CD4-positive, alpha-beta T cell treated with Interleukin-15 for 4 hours (primary cell): Measurements from ENCODE around the gene HS3ST2.
A peak's percentile ranks its signal among the peaks of the same experiment; 100 is the strongest.
"Not testable (repeated sequence)": the region's sequence is repeated elsewhere in the genome, so short reads cannot be mapped to it uniquely, and the experiment has no call there.

Experiments
- DNase-seq: peaks from one replicate; pipeline ENCODE4 v3.0.0-alpha.2; 2020; ENCODE audit warnings: low spot score

HS3ST2 gene

DNA sequence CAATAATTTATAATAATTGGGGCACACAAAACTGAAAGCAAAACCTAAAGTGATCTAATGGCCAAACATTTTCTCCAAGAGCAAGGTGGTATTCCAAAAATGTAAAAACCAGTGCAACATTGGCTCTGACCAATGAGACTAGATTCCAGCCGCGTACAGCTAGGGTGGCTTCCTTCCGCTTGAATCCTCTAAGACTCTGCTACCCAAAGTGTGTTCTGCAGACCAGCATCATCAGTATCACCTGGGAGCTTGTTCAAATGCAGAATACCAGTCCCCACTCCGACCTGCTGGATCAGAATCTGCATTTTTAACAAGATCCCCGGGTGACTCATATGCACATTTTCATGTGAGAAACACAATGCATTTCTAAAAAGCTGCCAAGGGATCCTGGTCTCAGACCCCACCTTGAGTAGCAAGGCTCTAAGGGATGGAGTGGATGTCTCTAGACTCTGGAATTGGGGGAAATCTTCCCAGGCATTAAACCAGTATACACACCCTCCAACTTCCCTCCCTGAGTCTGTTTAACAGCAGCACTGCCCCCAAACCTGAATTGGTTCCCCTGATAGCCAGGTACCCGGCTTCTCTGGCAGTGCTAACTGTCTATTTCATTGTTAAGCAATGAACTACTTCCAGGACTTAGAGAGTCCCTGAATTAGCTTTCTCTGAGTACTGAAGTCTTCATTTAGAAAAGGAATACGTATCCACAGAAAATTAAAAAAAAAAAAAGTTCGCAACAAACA, 118.2 kb downstream of the HS3ST2 start:
- no peak for DNase-seq

DNA sequence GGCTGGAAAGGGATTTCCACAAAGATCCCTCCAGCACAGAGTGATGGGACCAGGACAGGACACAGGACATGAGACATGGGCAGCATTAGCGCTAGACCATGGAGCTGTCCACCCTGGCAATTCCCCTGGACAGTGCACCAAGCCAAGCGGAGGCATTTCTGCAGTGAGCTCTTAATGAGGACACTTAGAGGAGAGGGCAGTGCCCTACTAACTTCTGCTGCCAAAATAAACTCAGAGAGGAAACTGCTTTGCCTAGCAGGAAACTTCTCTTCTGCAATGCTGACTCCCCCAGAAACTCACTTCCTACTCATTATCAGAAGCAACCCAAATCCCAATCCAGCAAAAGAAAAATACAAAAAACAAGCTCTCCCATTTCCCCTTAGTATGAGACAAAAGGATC, 119.2 kb downstream of the HS3ST2 start:
- DNase-seq: no peak

DNA sequence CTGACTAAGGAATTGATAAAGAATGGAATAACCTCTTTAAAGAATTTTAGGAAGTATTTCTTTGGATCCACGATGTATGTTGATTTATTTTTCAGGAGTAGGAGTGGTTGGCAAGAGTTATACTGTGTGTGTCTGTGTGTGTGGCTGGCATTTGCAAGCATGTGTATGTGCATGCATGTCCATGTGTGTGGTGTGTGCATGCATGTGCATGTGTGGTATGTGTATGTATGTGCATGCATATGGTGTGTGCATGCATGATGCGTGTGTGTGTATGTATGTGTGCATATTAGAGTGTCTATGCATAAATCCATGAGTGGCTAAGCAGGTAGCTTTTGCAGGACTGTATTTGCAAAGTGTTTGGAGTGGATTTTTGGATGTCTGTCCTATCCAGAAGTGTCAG, 120.8 kb downstream of the HS3ST2 start:
- DNase-seq: no peak

DNA sequence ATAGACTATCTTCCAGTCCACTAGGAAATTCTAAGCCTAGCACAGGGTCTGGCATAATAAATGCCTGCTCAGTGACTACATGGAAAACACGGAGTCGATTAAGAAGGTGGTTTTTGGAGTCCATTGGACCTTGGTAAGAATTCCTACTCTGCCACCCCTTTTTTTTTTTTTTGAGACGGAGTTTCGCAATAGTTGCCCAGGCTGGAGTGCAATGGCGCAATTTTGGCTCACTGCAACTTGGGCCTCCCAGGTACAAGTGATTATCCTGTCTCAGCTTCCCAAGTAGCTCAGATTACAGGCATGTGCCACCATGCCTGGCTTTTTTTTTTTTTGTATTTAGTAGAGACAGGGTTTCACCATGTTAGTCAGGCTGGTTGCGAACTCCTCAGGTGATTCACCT, 123.2 kb downstream of the HS3ST2 start:
- no peak for DNase-seq

DNA sequence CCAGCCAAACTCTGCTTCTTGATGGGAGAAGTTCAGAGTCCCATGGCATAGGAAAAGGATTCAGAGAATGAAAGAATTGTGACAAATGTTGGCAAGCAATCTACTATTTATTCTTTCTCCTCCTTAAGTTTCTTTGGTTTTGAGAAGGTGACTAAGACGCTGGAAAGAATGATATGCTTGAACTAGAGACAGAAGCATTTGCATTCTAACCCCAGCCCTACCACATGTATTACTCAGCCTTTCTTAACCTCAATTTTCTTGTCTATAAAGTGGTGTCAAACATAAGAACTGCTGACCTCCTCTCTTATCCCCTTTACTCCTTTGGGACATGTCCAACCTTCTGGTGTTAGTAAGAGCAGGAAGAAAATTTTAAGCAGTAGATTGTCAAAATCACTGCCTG, 124.7 kb downstream of the HS3ST2 start:
- DNase-seq: no peak

DNA sequence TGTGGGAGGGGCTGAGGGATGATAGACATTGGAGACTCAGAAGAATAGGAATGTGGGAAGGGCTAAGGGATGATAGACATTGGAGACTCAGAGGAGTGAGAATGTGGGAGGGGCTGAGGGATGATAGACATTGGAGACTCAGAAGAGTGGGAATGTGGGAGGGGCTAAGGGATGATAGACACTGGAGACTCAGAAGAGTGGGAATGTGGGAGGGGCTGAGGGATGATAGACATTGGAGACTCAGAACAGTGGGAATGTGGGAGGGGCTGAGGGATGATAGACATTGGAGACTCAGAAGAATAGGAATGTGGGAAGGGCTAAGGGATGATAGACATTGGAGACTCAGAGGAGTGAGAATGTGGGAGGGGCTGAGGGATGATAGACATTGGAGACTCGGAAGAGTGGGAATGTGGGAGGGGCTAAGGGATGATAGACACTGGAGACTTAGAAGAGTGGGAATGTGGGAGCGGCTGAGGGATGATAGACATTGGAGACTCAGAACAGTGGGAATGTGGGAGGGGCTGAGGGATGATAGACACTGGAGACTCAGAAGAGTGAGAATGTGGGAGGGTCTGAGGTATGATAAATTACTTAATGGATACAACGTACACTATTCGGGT, 125.9 kb downstream of the HS3ST2 start:
- DNase-seq: not testable (repeated sequence)

DNA sequence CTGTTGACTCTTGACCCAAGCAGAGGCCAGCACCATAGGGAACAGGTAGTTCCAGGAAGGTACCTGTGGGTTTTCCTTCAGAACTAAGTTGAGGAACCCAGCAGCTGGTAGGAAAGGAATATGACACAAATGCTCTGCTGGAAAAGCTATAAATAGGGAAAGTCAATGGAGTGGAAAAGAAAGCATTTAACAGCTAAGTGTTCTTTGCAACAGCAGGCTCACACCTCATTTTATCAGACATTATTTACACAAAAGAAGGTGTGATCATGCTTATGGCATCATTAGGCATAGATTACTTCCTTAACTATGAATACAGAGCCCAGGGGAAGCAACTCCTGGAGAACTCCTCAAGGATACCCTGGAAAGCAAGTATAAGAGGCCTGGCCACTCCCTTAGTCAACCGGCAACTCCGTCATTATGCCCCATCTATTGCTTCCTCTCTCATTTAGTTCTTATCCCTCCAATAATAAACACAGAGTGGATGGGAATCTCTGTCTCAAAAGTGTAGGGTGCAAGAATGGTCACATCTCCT, 128.1 kb downstream of the HS3ST2 start:
- DNase-seq: no peak

DNA sequence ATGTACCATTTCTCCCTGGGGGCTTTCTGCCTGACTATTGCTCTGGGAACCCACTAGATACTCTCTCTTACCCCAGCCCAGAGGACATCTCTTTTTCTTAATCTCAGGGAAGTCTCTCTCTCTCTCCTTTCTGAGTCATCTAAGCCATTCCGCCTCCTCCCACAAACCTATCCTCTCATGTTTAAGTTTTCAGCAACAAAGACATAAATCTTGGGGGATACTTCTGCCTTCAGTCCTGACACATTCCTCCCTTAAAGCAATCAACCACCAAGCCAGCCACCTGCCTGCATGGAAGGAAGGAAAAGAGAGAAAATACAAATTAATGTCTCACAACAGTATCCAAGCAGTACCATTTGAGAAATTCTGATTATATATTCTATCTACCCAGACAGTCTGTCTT, 128.8 kb downstream of the HS3ST2 start:
- no peak for DNase-seq

DNA sequence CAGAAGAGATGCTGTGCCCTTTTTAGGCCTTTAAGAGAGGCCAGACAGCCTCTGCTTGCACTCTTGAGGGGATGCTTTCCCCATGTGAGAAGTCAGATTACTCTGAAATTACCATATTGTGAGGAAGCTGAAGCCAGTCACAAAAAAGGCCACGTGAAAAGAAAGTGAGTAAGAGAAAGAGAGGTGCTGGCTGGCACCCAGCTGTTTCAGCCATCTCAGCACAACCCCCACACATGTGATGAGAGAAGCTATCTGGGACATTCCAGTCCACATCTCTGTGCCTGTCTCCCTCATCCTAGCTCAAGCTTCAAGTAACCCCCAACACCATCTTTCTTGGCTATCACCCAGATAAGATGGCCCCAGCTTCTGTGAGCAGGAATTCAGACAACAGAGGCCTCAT, 131.4 kb downstream of the HS3ST2 start:
- DNase-seq: no peak

DNA sequence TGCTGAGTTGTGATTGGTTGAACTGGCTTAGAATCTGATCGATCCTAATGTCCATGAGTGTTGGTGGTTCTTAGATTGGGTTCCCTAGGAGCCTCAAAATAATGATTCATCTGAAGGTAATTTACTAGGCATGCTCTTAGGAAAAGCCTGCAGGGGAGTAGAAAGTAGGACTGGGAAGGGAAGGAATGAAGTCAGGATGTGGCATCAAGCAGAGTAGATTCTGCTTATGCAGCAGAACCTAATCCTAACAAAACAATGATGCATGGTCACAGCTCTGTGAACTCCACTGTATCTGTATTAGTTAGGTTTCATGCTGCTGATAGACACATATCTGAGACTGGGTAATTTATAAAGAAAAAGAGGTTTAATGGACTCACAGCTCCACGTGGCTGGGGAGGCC, 132.5 kb downstream of the HS3ST2 start:
- DNase-seq: no peak

DNA sequence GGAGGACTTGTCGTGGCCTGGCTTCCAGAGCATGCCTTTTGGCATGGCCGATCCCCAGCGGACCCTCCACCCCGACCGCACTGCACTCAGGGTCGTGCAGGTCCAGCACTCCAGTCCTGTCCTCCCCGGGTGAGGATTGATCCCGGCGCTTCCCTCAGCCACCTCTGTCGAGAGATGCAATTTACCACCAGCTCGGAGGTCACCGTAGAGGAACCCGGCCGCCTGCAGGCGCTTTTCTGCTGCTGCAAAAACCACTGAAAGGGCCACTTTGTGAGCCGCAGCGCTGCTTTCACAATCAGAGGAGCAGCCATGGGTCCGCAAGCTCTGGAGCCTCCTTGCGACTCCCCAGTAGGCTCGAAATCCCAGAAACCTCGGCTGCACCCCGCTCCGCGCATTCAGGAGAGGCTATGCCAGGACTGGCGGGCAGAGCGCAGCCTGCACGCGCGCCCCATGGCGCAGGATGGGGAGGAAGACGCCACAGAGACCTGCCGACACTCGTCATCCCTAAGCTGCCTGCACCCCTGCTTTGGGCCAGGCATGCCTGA, 134.2 kb downstream of the HS3ST2 start:
- DNase-seq: no peak

DNA sequence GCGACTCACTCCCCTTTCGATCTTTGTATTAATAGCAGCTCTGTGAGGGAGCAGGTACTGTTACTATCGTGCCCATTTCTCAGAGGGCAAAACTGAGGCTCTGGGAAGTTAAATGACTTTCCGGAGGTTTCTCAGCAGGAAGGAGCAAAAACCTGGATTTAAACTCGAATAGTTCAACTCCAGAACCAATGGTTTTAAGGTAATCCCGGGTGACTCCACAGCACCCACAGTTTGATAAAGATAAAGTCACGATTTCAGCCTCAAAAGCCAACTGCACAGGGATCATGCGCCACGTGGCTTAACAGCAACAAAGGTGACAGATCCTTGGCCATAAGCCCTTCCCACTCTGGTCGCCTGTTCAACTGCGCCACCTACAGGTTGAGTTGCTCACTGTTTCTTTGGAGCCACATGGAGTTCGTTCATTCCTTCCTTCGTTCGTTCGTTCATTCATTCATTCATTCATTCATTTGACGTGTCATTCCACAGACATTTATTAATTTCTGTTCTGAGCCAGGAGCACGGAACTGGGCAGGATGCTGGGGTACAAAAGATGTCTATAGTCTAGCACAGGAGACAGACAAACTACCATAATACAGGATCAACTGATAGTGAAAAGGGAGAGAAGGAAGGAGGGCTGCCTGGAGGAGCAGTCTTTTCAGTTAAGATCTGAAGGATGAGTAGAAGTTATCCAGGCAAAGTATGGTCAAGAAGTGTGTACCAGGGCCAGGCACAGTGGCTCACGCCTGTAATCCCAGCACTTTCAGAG, 134.8 kb downstream of the HS3ST2 start:
- peak; percentile 30 for DNase-seq

DNA sequence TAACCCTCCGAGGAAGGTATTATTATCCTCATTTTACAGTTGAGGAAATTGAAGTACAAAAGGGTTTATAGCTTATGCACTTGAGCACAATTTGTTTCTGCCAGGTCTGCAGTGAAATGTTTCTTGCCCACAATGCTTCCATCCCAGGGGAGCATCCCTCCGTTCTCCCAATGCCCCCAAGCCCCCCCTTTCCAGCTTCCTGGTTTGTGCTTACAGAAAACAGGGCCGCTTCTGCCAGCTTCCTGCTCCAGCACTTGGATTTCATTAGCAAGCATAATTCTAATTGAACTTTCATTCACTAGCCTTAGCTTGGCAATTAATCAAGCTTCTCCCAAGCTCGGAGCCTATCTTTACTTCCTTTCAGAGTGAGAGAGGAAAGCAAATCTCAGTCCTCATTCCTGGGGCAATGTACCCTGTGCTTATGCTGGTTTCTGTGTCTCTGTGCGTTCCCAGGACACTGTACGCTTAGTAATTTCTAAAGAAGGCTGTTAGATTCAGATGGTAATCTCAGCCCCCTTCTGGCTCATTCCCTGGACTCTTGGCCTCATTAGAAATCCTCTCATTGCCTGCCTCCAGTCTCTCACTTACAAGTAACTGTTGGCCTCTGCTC, 141.6 kb downstream of the HS3ST2 start:
- DNase-seq: no peak

DNA sequence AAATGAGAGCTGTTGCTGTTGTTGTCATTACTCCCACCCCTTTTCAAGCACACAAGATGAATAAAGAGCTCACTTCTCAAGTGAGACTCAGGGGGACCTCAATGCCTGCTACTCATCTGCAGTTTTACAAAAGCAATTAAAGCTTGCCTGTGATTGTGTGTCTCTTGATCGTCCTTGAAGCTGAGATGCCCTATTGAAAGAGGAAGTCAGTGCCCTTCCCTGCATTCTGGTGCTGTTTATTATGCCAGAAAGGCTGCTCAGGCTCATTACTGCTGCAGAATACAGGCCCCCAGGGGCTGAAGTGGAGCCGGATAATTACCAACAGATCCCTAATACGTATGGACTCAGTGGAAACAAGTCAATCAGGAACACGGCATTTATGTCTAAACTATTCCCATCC, 147.2 kb downstream of the HS3ST2 start:
- no peak for DNase-seq

DNA sequence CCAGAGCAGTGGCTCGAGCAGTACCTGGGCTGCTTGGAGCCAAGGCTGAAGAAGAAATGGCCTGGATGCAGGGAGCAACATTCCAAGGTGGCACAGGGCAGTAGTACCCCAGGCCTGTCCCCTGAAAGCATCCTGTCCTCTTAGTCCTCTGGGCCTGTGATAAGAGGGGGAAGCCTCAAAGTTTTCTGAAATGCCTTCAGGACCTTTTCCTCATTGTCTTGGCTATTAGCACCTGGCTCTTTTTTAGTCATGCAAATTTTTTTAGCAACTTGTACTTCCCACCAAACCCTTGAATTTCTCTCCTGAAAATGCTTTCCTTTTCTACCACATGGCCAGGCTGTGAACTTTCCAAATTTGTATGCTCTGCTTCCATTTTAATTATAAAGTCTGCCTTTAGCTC, 148.9 kb downstream of the HS3ST2 start:
- no peak for DNase-seq
